ENCODE results near the gene ADARB2. TPM values are rescaled to one million over a fixed set of nuclear protein-coding genes. Genes with fewer than 3 reads are reported as not detected.

Gene ADARB2
- total RNA-seq, 4 donors from 2014 or later: 2.3 to 3.7 (median 2.6) TPM

- H3K27ac ChIP-seq (replicated peaks in 1 of 4): no peak overlapping the region
- H3K36me3 ChIP-seq: no peaks in the 10 kb centered on the region
- DNase-seq (ENCODE audit: extremely low spot score): no peak
- peaks cover 0 to 1% (median 0%) of the 10 kb centered on the region in 4 donors for H3K9me3 ChIP-seq
- H3K27me3 ChIP-seq: peaks cover 0 to 63% (median 0%) of the 10 kb centered on the region in 4 donors
- H3K4me1 ChIP-seq: no peaks in the 10 kb centered on the region
- intact Hi-C loops (cut with DNase I): no loop called here
- WGBS: 80% methylated on average over 13 of the region's 13 CpGs
- TF ChIP-seq EP300 (IDR thresholded peaks at IDR 0.05) (no peak), POLR2A (IDR thresholded peaks at IDR 0.05; ENCODE audit: low read depth) (no peak)
- H3K4me3 ChIP-seq: no peak overlapping the region
These were observed 103.5 kb downstream of the ADARB2 start for GRCh38 chr10:1633783-1634182.

- 80% methylated on average over 1 of the region's 3 CpGs for WGBS
- Histone ChIP-seq H3K27me3 (peaks cover 0 to 61% (median 0%) of the 10 kb centered on the region in 4 donors), H3K36me3 (no peaks in the 10 kb centered on the region), H3K9me3 (peaks cover 0 to 8% (median 6%) of the 10 kb centered on the region in 4 donors), H3K27ac (replicated peaks in 1 of 4) (no peak overlapping the region), H3K4me3 (no peak overlapping the region), H3K4me1 (no peaks in the 10 kb centered on the region)
- DNase-seq (ENCODE audit: extremely low spot score): no peak
- intact Hi-C loops (cut with DNase I): no loop called here
- TF ChIP-seq POLR2AphosphoS5 (IDR thresholded peaks at IDR 0.05) (no peak), CTCF (IDR thresholded peaks at IDR 0.05) (no peak), EP300 (IDR thresholded peaks at IDR 0.05) (no peak), POLR2A (IDR thresholded peaks at IDR 0.05; ENCODE audit: low read depth) (no peak)
These were observed 104.7 kb downstream of the ADARB2 start for GRCh38 chr10:1632596-1632995.

GRCh38 chr10:1632141-1632540, 105.2 kb downstream of the ADARB2 start:
- H3K27me3 ChIP-seq: peaks cover 0 to 61% (median 0%) of the 10 kb centered on the region in 4 donors
- intact Hi-C loops (cut with DNase I): no loop called here

GRCh38 chr10:1631282-1631681, 106.0 kb downstream of the ADARB2 start:
- no peak for DNase-seq (ENCODE audit: extremely low spot score)

More at GRCh38 chr10:1632141-1632540, 105.2 kb downstream of the ADARB2 start:
- Histone ChIP-seq H3K9me3 (peaks cover 0 to 8% (median 6%) of the 10 kb centered on the region in 4 donors), H3K27ac (replicated peaks in 1 of 4) (no peak overlapping the region), H3K36me3 (no peaks in the 10 kb centered on the region), H3K4me3 (no peak overlapping the region), H3K4me1 (no peaks in the 10 kb centered on the region)
- TF ChIP-seq POLR2AphosphoS5 (IDR thresholded peaks at IDR 0.05) (no peak), POLR2A (IDR thresholded peaks at IDR 0.05; ENCODE audit: low read depth) (no peak), EP300 (IDR thresholded peaks at IDR 0.05) (no peak), CTCF (IDR thresholded peaks at IDR 0.05) (no peak)
- WGBS: 92% methylated on average over 3 of the region's 3 CpGs
- DNase-seq (ENCODE audit: extremely low spot score): no peak

GRCh38 chr10:1630304-1630703, 107.0 kb downstream of the ADARB2 start:
- Histone ChIP-seq H3K27ac (replicated peaks in 1 of 4) (no peak overlapping the region), H3K4me1 (no peaks in the 10 kb centered on the region), H3K27me3 (peaks cover 0 to 49% (median 0%) of the 10 kb centered on the region in 4 donors), H3K4me3 (no peak overlapping the region), H3K36me3 (no peaks in the 10 kb centered on the region), H3K9me3 (peaks cover 0 to 8% (median 6%) of the 10 kb centered on the region in 4 donors)
- WGBS: 84% methylated on average over 6 of the region's 6 CpGs
- DNase-seq (ENCODE audit: extremely low spot score): no peak
- TF ChIP-seq POLR2AphosphoS5 (IDR thresholded peaks at IDR 0.05) (no peak), CTCF (IDR thresholded peaks at IDR 0.05) (no peak), EP300 (IDR thresholded peaks at IDR 0.05) (no peak), POLR2A (IDR thresholded peaks at IDR 0.05; ENCODE audit: low read depth) (no peak)
- intact Hi-C loops (cut with DNase I): no loop called here

More at GRCh38 chr10:1631282-1631681, 106.0 kb downstream of the ADARB2 start:
- H3K36me3 ChIP-seq: no peaks in the 10 kb centered on the region
- WGBS: 72% methylated on average over 13 of the region's 13 CpGs
- peaks cover 0 to 59% (median 0%) of the 10 kb centered on the region in 4 donors for H3K27me3 ChIP-seq
- H3K4me3 ChIP-seq: no peak overlapping the region
- peaks cover 0 to 8% (median 6%) of the 10 kb centered on the region in 4 donors for H3K9me3 ChIP-seq
- TF ChIP-seq EP300 (IDR thresholded peaks at IDR 0.05) (no peak), POLR2A (IDR thresholded peaks at IDR 0.05; ENCODE audit: low read depth) (no peak), CTCF (IDR thresholded peaks at IDR 0.05) (no peak), POLR2AphosphoS5 (IDR thresholded peaks at IDR 0.05) (no peak)
- no peak overlapping the region for H3K27ac ChIP-seq (replicated peaks in 1 of 4)
- intact Hi-C loops (cut with DNase I): no loop called here
- no peaks in the 10 kb centered on the region for H3K4me1 ChIP-seq

Measured in esophagus muscularis mucosa (tissue), 4 donors.